Astrocyte (in vitro differentiated cells and primary cell): ENCODE data around the gene PRKCA. TPM values are rescaled to one million over a fixed set of nuclear protein-coding genes. Genes with fewer than 3 reads are reported as not detected.
"Not testable (repeated sequence)": the region's sequence is repeated elsewhere in the genome, so short reads cannot be mapped to it uniquely, and the experiment has no call there.

Source experiments
- DNase-seq: peaks from one replicate; pipeline ENCODE4 v3.0.0-alpha.2; 2010; ENCODE audit warnings: low read depth
- FAIRE-seq: peaks from 2 replicates; lab custom pipeline; 2011; peaks lifted over from hg19 to GRCh38; lab: Jason Lieb, UNC
- H2AFZ ChIP-seq: 2 replicates; pipeline ENCODE4 v1.6.0; 2012; ENCODE audit warnings: low read depth, low read length, inconsistent platforms
- H3K27ac ChIP-seq: 2 replicates; pipeline ENCODE4 v1.5.1; 2011; ENCODE audit warnings: low read depth, low read length, inconsistent platforms
- H3K27me3 ChIP-seq: 2 replicates; pipeline ENCODE4 v1.6.0; 2011; ENCODE audit warnings: low read length, inconsistent platforms; ENCODE audit not compliant: insufficient read depth
- H3K36me3 ChIP-seq: 2 replicates; pipeline ENCODE4 v1.5.1; 2011; ENCODE audit warnings: low read length, inconsistent platforms; ENCODE audit not compliant: insufficient read depth
- H3K4me1 ChIP-seq: 2 replicates; pipeline ENCODE4 v1.5.1; 2011; ENCODE audit warnings: low read length, inconsistent platforms; ENCODE audit not compliant: insufficient read depth
- H3K4me2 ChIP-seq: 2 replicates; pipeline ENCODE4 v1.6.0; 2012; ENCODE audit warnings: low read length, inconsistent platforms
- H3K4me3 ChIP-seq: 2 replicates; pipeline ENCODE4 v1.5.1; 2011; ENCODE audit warnings: low read depth, mild to moderate bottlenecking, low read length, inconsistent platforms; ENCODE audit not compliant: insufficient read depth
- H3K79me2 ChIP-seq: 2 replicates; pipeline ENCODE4 v1.6.0; 2012; ENCODE audit warnings: mild to moderate bottlenecking, low read length, inconsistent platforms; ENCODE audit not compliant: insufficient read depth
- H3K9ac ChIP-seq: 2 replicates; pipeline ENCODE4 v1.6.0; 2012; ENCODE audit warnings: mild to moderate bottlenecking, low read length, inconsistent platforms
- H3K9me3 ChIP-seq: 2 replicates; pipeline ENCODE4 v1.5.1; 2012; ENCODE audit warnings: low read depth, mild to moderate bottlenecking, low read length, inconsistent platforms; ENCODE audit not compliant: insufficient read depth
- H4K20me1 ChIP-seq: 2 replicates; pipeline ENCODE4 v1.6.0; 2012; ENCODE audit warnings: low read length, inconsistent platforms; ENCODE audit not compliant: insufficient read depth
- H3K27ac Mint-ChIP-seq: one replicate; pipeline ENCODE4 v1.8.0; 2021; ENCODE audit warnings: mild to moderate bottlenecking, mixed read lengths; ENCODE audit not compliant: unreplicated experiment
- H3K27me3 Mint-ChIP-seq: one replicate; pipeline ENCODE4 v1.8.0; 2021; ENCODE audit warnings: low read depth, mixed read lengths; ENCODE audit not compliant: unreplicated experiment
- H3K36me3 Mint-ChIP-seq: one replicate; pipeline ENCODE4 v1.8.0; 2021; ENCODE audit warnings: low read depth, mixed read lengths; ENCODE audit not compliant: unreplicated experiment
- H3K4me1 Mint-ChIP-seq: one replicate; pipeline ENCODE4 v1.8.0; 2021; ENCODE audit warnings: low read depth, mixed read lengths; ENCODE audit not compliant: unreplicated experiment
- H3K4me3 Mint-ChIP-seq: one replicate; pipeline ENCODE4 v1.8.0; 2021; ENCODE audit warnings: mild to moderate bottlenecking, moderate library complexity, mixed read lengths; ENCODE audit not compliant: unreplicated experiment
- H3K9me3 Mint-ChIP-seq: one replicate; pipeline ENCODE4 v1.8.0; 2021; ENCODE audit warnings: mild to moderate bottlenecking, mixed read lengths; ENCODE audit not compliant: unreplicated experiment
- CTCF ChIP-seq: IDR thresholded peaks from 2 replicates; pipeline ENCODE4 v1.5.1; 2011; ENCODE audit warnings: low read depth, mild to moderate bottlenecking, inconsistent platforms, low read length, moderate library complexity; ENCODE audit not compliant: insufficient read depth
- EZH2 ChIP-seq: IDR thresholded peaks from 2 replicates; pipeline ENCODE4 v1.6.1; 2012; ENCODE audit warnings: mild to moderate bottlenecking, low read length, inconsistent platforms; ENCODE audit not compliant: insufficient read depth
- total RNA-seq: library from RNA; stranded (reverse); gene quantifications from 2 replicates; pipeline ENCODE4 v1.2.1, GENCODE V29; 2021

Gene PRKCA
- total RNA-seq, 1 donor from 2014 or later: 49.9 TPM

DNA sequence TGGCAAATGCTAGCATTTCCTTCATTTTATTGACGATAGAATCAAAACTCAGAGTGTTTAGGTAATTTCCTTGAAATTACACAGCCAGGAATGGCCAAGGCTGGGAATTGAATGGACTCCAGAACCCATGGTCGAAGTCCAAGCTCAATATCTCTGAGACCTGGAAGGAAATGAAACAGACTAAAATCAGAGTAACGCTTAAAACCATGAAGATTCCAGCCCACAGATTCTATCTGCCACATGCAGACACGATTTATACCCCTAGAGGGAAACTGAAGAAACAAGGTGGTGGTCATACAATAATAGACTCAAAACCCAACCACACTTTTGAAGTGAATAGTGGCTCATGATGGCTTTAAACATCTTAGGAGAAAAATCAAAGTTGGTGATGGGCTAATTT is 95.6 kb downstream of the PRKCA start:
- H3K4me2 ChIP-seq: no peak overlapping the region
- Mint-ChIP-seq H3K4me1 (no peaks in the 10 kb centered on the region), H3K9me3 (no peaks in the 10 kb centered on the region), H3K36me3 (no peaks in the 10 kb centered on the region), H3K27ac (no peak overlapping the region), H3K4me3 (no peak overlapping the region), H3K27me3 (no peaks in the 10 kb centered on the region)
- no peaks in the 10 kb centered on the region for H3K27me3 ChIP-seq
- no peaks in the 10 kb centered on the region for H3K4me1 ChIP-seq
- DNase-seq: no peak
- no peak for FAIRE-seq
- peaks cover 55% of the 10 kb centered on the region for H4K20me1 ChIP-seq
- no peak overlapping the region for H3K27ac ChIP-seq
- no peak overlapping the region for H3K9ac ChIP-seq
- no peak overlapping the region for H2AFZ ChIP-seq
- TF ChIP-seq EZH2 (no peak), CTCF (no peak)
- H3K79me2 ChIP-seq: peaks cover 54% of the 10 kb centered on the region
- no peaks in the 10 kb centered on the region for H3K9me3 ChIP-seq
- no peak overlapping the region for H3K4me3 ChIP-seq
- no peaks in the 10 kb centered on the region for H3K36me3 ChIP-seq

- no peak overlapping the region for H3K27ac Mint-ChIP-seq
- Histone ChIP-seq H3K4me3 (no peak overlapping the region), H3K27ac (no peak overlapping the region), H3K9me3 (no peaks in the 10 kb centered on the region), H3K27me3 (no peaks in the 10 kb centered on the region), H3K36me3 (no peaks in the 10 kb centered on the region), H3K79me2 (peaks cover 53% of the 10 kb centered on the region), H3K4me2 (no peak overlapping the region), H3K9ac (no peak overlapping the region), H4K20me1 (peaks cover 55% of the 10 kb centered on the region), H3K4me1 (no peaks in the 10 kb centered on the region), H2AFZ (no peak overlapping the region)
- H3K4me3 Mint-ChIP-seq: no peak overlapping the region
- TF ChIP-seq EZH2 (no peak), CTCF (no peak)
- DNase-seq: no peak
- no peaks in the 10 kb centered on the region for H3K27me3 Mint-ChIP-seq
- H3K9me3 Mint-ChIP-seq: no peaks in the 10 kb centered on the region
- FAIRE-seq: no peak
- H3K4me1 Mint-ChIP-seq: peaks cover 3% of the 10 kb centered on the region
- no peaks in the 10 kb centered on the region for H3K36me3 Mint-ChIP-seq
Observed at GRCh38 chr17:66398617-66399016, 96.2 kb downstream of the PRKCA start.

GRCh38 chr17:66399441-66399840 is 97.0 kb downstream of the PRKCA start:
- Histone ChIP-seq H3K4me3 (no peak overlapping the region), H3K27ac (no peak overlapping the region), H3K9ac (no peak overlapping the region), H3K36me3 (no peaks in the 10 kb centered on the region), H2AFZ (no peak overlapping the region), H4K20me1 (peaks cover 53% of the 10 kb centered on the region), H3K4me1 (peaks cover 4% of the 10 kb centered on the region), H3K4me2 (no peak overlapping the region), H3K9me3 (no peaks in the 10 kb centered on the region), H3K27me3 (no peaks in the 10 kb centered on the region), H3K79me2 (peaks cover 53% of the 10 kb centered on the region)
- H3K27ac Mint-ChIP-seq: no peak overlapping the region
- no peak overlapping the region for H3K4me3 Mint-ChIP-seq
- H3K9me3 Mint-ChIP-seq: no peaks in the 10 kb centered on the region
- no peaks in the 10 kb centered on the region for H3K27me3 Mint-ChIP-seq
- FAIRE-seq (no peak), DNase-seq (no peak)
- no peaks in the 10 kb centered on the region for H3K36me3 Mint-ChIP-seq
- TF ChIP-seq CTCF (no peak), EZH2 (no peak)
- H3K4me1 Mint-ChIP-seq: peaks cover 11% of the 10 kb centered on the region

DNA sequence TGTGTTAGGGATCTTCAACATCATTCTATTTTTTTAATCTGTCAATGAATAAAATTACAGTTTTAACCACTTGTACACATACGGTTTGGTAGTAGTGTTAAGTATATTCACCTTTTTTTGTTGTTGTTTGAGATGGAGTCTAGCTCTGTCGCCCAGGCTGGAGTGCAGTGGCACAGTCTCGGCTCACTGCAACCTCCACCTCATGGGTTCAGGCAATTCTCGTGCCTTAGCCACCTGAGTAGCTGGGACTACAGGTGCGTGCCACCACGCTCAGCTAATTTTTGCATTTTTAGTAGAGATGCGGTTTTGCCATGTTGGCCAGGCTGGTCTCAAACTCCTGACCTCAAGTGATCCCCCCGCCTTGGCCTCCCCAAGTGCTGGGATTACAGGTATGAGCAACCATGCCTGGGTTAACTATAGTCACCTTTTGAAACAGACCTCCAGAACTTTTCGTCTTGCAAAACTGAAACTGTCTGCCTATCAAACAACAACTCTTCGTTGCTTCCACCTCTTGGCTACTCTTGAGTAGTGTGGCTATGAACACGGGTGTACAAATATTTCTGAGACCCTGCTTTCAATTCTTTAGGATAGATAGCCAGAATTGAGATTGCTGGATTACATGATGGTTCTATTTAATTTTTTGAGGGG is 97.8 kb downstream of the PRKCA start:
- Histone ChIP-seq H3K79me2 (peaks cover 53% of the 10 kb centered on the region), H4K20me1 (peaks cover 56% of the 10 kb centered on the region)
- H3K9me3 Mint-ChIP-seq, H3K4me3 ChIP-seq, H2AFZ ChIP-seq, H3K27me3 Mint-ChIP-seq, H3K27ac Mint-ChIP-seq, H3K4me3 Mint-ChIP-seq, H3K36me3 Mint-ChIP-seq, H3K27me3 ChIP-seq, H3K4me2 ChIP-seq, FAIRE-seq, DNase-seq, H3K27ac ChIP-seq, H3K9me3 ChIP-seq, H3K36me3 ChIP-seq, H3K4me1 ChIP-seq, H3K9ac ChIP-seq: not testable (repeated sequence)
- H3K4me1 Mint-ChIP-seq: peaks cover 11% of the 10 kb centered on the region
